Measurements from ENCODE around the gene PNPO. TPM values are rescaled to one million over a fixed set of nuclear protein-coding genes. Genes with fewer than 3 reads are reported as not detected.

Gene PNPO
- total and polyA plus RNA-seq, 2 of the 13 experiments (the other 11 are each of a cell fraction or from before 2014, with no cell fraction given) = 47.9 to 63.3 TPM

GRCh38 chr17:47952171-47953021 lies 11.0 kb downstream of the PNPO start (continued):
- TF ChIP-seq, protein P1, sequence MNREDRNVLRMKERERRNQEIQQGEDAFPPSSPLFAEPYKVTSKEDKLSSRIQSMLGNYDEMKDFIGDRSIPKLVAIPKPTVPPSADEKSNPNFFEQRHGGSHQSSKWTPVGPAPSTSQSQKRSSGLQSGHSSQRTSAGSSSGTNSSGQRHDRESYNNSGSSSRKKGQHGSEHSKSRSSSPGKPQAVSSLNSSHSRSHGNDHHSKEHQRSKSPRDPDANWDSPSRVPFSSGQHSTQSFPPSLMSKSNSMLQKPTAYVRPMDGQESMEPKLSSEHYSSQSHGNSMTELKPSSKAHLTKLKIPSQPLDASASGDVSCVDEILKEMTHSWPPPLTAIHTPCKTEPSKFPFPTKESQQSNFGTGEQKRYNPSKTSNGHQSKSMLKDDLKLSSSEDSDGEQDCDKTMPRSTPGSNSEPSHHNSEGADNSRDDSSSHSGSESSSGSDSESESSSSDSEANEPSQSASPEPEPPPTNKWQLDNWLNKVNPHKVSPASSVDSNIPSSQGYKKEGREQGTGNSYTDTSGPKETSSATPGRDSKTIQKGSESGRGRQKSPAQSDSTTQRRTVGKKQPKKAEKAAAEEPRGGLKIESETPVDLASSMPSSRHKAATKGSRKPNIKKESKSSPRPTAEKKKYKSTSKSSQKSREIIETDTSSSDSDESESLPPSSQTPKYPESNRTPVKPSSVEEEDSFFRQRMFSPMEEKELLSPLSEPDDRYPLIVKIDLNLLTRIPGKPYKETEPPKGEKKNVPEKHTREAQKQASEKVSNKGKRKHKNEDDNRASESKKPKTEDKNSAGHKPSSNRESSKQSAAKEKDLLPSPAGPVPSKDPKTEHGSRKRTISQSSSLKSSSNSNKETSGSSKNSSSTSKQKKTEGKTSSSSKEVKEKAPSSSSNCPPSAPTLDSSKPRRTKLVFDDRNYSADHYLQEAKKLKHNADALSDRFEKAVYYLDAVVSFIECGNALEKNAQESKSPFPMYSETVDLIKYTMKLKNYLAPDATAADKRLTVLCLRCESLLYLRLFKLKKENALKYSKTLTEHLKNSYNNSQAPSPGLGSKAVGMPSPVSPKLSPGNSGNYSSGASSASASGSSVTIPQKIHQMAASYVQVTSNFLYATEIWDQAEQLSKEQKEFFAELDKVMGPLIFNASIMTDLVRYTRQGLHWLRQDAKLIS (CRISPR knock-in tag; IDR thresholded peaks at IDR 0.05) = no peak
- no peak for TF ChIP-seq AHR (CRISPR knock-in tag; IDR thresholded peaks at IDR 0.05)
- no peak for TF ChIP-seq RBM39 (IDR thresholded peaks at IDR 0.05; ENCODE audit: low read depth, low read length, poor library complexity, severe bottlenecking)
- peak; percentile 63; the same call in 1 of the 2 replicates for TF ChIP-seq PHF20 (CRISPR knock-in tag; IDR thresholded peaks at IDR 0.05)
- TF ChIP-seq ZNF253 (CRISPR knock-in tag; IDR thresholded peaks at IDR 0.05; ENCODE audit: borderline replicate concordance) = no peak
- no peak for TF ChIP-seq AKNA (CRISPR knock-in tag; IDR thresholded peaks at IDR 0.05; ENCODE audit: borderline replicate concordance)
- no peak for TF ChIP-seq SNRNP70 (IDR thresholded peaks at IDR 0.05; ENCODE audit: low read depth, low read length)
- TF ChIP-seq SIN3B (IDR thresholded peaks at IDR 0.05; ENCODE audit: low read length) = no peak
- 0 out of 2 replicates have a peak, but pooled peaks have one; percentile 59 for TF ChIP-seq ZNF800 (CRISPR knock-in tag; IDR thresholded peaks at IDR 0.05)
- TF ChIP-seq FOXK1 (CRISPR knock-in tag; IDR thresholded peaks at IDR 0.05; ENCODE audit: borderline replicate concordance, low read depth) = no peak; the same call in 1 of the 2 replicates
- no peak for TF ChIP-seq TSC22D2 (CRISPR knock-in tag; IDR thresholded peaks at IDR 0.05; ENCODE audit: borderline replicate concordance)
- 0 out of 2 replicates have a peak, but pooled peaks have one; percentile 45 for TF ChIP-seq DNMT3B (CRISPR knock-in tag; conservative IDR thresholded peaks at IDR 0.05)
- TF ChIP-seq ZNF816 (CRISPR knock-in tag; IDR thresholded peaks at IDR 0.05; ENCODE audit: borderline replicate concordance) = 0 out of 2 replicates have a peak, but pooled peaks have one; percentile 55
- 0 out of 2 replicates have a peak, but pooled peaks have one; percentile 22 for TF ChIP-seq DRAP1 (CRISPR knock-in tag; IDR thresholded peaks at IDR 0.05)
- TF ChIP-seq TBP (CRISPR knock-in tag; IDR thresholded peaks at IDR 0.05) = no peak
